Right kidney (tissue), 9 donors: ENCODE measurements around the gene GSX2.
"Not testable (repeated sequence)": the region's sequence is repeated elsewhere in the genome, so short reads cannot be mapped to it uniquely, and the experiment has no call there.

Experiments
- DNase-seq: peaks from one replicate; pipeline ENCODE4 v3.0.0-alpha.2; 2016
- long read RNA-seq, 8 donors: transcript quantifications; one replicate each; lab custom pipeline, GENCODE V29; 2026

The GSX2 gene
- long read RNA-seq, donor 1: 0 reads
- long read RNA-seq, donor 2: 0 reads
- long read RNA-seq, donor 3: 0 reads
- long read RNA-seq, donor 4: 0 reads
- long read RNA-seq, donor 5: 0 reads
- long read RNA-seq, donor 6: 0 reads
- long read RNA-seq, donor 7: 0 reads
- long read RNA-seq, donor 8: 0 reads

DNA sequence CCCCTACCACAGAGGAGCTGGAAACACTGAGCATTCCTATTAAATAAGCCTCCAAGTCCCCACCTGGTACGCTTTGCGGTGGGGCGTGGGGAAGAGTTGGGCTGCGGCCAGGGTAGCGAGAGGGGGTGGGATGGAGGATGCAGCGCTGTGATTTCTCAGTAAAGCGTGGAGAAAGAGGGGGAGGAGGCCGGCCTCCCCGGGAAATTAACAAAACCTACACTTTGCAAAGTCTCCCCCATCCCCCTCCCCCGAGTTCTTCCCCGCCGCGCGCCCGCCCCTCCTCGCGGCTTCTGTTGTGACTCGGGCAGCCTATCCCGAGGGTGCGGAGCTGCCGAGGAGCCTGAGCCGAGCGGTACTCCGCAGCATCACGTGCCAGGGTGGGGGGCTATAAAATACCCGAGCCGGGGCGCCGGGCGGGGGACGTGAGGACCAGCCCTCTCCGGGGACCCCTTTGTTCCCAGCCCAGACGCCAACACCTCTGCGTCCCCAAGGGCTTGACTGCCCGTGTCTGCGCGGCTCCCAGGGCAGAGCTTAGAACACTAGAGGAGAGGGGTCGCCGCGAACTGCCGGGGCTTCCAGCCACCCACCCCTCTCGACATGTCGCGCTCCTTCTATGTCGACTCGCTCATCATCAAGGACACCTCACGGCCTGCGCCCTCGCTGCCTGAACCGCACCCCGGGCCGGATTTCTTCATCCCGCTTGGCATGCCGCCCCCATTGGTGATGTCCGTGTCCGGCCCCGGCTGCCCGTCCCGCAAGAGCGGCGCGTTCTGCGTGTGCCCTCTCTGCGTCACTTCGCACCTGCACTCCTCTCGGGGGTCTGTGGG lies at the start of gene GSX2:
Gene GSX2 (plus strand): TSS at position 416 of the 827 bp plus-strand sequence. CDS start 182 bp downstream, at position 598.
- peak; percentile 53 for DNase-seq

DNA sequence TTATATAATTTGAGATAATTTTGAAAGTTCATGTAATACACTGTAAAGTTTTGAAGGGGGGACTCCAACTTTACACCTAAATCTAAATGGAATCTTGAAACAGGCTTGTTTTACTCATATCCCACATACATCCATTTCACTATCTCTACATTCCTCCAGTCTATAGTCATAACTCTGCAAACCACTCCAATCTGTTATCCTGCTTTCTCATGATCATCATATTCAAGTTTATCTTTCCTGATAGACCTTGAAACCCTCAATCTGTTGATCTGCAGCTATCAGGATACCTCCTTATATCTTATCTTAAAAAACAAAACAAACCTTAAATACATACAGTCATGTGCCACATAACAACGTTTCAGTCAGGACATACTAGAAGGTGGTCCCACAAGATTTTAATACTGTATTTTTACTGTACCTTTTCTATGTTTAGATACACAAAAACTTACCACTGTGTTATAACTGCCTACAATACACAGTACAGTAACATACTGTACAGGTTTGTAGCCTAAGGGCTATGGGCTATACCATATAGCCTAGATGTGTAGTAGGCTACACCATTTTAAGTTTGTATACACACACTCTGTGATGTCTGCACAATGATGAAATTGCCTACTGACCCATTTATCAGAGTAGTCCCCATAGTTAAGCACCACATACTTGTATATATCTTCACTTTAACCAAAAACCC lies 49.6 kb upstream of the GSX2 start:
- no peak for DNase-seq

DNA sequence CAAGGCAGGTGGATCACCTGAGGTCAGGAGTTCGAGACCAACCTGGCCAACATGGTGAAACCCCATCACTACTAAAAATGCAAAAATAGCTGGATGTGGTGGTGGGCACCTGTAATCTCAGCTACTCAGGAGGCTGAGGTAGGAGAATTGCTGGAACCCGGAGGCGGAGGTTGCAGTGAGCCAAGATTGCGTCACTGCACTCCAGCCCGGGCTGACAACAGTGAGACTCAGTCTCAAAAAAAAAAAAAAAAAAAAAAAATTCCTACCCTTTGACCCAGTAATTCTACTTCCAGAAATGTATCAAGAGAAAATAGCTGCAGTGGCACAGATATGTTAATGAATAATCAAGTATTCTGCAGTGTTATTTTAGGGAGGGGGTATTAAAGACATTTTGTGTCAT lies 46.6 kb upstream of the GSX2 start:
- not testable (repeated sequence) for DNase-seq

DNA sequence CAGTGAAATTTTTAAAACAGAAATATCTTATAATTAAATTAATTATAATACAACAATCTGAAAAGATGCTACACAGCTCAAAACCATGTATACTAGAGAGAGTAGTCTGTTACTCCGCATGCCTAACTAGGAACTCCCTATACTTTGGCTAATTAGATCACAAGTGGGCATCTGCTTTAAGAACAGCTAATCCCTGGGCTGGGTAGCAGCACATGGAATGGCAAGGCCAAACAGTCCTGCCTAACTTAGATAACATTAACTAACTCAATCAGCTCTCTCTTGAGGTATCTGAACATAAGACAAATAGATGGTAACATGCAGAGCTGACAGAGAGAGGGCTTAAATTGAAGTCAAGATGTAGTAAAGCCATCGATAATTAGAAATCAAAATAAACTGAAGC lies 45.5 kb upstream of the GSX2 start:
- DNase-seq: no peak

DNA sequence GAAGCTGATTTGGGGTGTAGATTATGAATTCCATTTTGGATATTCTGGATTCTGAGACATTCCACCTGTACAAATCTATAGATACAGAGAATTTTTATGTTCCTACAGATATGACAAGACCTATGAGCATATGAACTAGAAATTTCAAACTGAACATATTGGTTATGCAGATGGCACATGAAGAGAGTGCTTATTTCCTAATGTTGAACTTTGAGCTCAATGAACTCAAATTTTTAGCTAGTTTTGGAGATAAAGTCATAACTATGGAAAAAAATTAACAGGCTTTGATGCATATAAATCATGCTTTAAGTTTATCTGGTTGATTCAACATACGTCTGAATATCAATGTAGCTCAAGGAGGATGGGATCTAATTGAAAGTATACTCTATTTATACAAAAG lies 44.5 kb upstream of the GSX2 start:
- DNase-seq: no peak

DNA sequence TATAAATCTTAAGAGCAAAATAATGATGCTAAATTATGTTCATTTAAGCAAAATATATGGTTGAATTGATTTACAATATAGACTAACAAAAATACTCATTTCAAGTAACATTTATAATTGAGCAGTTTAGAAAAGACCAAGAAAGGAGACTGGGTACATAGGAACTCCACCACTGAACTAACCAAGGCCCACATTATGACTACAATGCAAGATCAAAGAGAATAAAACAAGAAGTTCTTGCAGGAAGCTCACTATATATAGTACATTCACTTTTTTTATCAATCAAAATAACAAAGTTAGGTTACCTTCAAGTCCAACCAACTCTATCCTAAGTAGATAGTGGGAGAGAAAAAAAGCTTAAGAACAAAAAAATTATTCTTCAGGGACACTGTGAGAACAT lies 43.6 kb upstream of the GSX2 start:
- no peak for DNase-seq

DNA sequence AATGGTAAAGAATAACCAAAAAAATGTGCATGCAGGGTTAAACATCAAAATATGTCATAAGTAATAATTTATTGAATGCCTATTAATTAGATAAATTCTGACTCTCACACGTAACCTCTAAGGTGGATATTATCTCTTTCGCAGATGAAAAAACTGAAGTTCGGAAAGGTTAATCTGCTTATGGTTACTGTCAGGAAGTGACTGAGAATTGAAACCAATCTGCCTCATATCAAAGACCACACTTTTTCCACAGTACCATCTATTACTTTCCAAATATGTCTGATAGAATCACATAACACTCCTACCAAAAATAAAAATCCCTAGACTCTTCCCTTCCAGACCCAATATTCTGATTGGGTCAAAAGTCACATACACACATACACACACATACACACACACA lies 41.8 kb upstream of the GSX2 start:
- no peak for DNase-seq

DNA sequence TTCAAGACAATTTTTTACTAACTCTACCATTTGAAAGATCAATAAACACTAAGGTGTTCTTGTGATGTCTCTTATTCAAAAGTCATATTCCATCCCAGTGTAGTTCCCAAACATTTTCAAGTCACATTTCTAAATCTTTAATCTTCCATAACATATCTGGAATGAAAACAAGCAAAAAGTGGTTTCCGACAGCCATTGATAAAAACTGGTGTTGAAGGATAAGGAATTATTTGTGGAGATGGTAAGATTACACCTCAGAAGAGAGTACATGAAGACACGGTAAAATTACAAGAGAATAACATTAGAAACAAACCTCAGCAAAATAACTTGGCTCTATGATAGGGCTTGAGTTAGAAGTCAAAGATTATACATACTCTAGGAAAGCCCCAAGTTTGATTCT lies 39.8 kb upstream of the GSX2 start:
- no peak for DNase-seq

DNA sequence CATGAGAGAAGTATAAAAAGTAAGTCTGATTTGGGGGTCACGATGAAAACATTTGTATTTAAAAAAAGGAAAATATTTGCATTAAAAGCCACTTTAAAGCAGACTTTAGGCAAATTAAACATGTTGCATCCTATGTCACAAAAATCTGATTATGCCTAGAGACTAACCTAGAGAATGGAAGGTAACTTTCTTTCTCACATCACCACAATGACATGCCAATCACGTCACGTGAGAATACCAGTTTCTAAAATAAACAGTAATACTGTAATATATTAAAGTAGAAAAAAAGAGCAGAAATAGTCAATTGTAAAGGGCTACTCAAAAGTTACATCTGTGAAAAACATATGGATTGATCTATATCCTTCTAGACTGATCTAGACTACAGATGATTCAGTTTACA lies 38.9 kb upstream of the GSX2 start:
- DNase-seq: no peak

DNA sequence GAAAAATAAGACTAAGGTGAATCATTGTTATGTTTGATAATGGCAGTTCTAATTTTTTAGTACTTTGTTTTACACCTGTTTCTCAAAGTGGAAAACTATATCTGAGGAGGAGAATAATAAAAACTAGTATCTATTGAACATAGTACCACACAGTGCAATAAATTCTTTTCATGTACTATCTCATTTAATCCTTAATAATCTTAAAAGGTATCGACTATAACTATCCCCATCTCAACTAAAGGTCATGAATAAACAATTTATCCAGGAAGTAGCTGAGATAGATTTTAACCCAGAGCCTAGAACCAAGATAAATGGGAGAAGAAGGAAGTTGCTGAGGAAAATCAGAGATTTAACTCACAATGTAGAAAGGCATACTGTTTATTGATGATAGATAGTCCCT lies 38.1 kb upstream of the GSX2 start:
- no peak for DNase-seq

DNA sequence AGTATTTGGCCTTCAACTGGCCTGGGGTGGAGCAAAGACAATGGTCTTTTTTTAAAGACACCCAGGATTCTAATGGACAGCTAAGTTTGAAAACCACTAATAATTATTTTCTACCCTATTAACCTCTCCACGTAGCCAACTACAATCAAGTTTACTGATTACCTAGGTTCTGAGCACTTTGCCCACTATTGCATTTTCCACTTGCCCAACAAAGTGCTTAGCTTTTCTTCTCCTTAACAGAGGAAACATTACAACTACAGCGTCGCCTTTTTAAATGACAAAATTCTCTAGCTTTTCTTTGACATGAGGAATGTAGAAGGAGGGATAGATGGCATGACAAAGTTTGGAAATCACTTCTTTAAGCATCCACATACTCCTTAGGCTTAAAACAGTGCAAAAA lies 37.6 kb upstream of the GSX2 start:
- DNase-seq: no peak

DNA sequence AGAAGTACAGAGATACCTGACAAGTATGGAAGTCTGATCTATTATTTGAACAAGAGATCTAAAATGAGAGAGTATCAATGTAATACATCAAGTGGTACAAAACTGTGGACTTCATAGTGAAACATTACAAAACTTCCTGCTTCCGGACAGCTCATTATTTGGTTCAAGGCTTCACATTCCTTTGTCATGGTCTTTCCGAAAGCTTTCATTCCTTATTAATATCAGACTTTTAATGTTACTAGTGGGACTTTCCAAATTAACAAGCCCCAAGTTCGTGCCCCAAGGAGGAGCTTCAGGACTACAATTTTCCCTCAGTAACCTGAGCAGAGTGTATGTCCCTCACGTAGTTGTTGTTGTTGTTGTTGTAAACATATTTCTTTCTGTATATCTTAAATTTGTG lies 36.7 kb upstream of the GSX2 start:
- DNase-seq: peak; percentile 30

DNA sequence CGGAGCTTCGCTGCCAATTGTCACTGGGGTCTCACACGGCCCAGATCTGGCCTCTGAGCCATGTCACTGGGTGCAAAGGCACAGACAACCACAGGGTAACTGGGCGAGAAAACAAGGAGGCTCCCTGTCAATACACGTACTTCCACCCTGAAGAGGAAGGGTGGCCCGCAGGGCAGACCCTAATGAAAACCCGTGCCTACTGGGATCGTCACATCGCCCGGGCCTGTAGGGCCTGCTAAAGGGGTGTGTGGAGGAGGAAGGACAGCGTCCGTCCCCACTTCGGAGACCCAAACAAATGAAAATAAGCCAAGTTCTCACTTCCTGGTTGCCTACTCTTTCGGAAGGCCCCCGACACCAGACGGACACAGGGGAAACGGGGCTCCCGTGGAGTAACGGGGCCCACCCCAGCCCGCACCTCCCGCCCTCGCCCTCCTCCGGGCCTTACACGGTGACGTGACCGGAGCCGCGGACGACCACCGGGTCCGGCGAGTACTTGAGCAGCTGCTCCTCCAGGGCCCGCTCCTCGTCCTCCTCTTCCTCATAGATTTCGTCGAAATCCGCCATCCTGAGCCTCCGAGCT lies 36.1 kb upstream of the GSX2 start:
- DNase-seq: peak; percentile 79

DNA sequence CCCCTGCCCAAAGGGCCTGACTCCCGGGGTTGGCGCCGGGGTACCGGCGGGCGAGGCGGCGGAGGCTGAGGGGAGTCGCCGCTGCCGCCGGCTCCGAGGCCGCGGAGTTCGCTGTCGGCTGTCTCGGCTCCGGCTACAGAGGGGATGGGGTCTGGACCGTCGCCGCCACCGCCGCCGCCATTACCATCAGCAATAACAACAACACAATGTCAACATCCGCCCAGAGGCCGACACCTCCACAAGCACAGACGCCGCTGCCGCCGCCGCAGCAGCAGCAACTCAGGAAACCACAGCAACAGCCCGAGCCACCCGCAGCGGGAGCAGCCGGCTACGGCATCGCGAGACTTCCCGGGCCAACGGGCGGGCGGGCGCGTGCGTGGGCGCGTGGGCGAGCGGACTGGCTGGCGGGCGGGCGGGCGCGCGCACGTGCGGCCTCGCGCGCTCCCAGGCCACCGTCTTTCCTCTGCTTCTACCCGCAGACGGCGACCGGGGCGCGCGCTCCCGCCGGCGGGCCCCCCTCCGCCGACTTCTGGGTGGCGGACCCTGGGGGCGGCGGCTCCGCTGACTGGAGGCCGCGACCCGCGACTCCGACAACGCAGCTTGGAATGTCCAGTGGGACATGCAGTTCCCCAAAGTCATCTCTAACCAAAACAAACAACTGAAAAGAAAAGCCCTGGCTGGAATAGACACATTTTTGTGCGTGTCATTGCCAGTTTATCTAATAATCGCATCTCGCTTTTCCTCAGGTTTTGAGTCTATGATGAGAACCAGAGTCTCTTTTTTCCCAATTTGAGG lies 35.4 kb upstream of the GSX2 start, which contains the start of gene CHIC2:
Gene CHIC2 (minus strand): TSS at position 289 of the 795 bp plus-strand sequence. CDS start 305 bp downstream, outside the sequence.
- DNase-seq: peak; percentile 91

DNA sequence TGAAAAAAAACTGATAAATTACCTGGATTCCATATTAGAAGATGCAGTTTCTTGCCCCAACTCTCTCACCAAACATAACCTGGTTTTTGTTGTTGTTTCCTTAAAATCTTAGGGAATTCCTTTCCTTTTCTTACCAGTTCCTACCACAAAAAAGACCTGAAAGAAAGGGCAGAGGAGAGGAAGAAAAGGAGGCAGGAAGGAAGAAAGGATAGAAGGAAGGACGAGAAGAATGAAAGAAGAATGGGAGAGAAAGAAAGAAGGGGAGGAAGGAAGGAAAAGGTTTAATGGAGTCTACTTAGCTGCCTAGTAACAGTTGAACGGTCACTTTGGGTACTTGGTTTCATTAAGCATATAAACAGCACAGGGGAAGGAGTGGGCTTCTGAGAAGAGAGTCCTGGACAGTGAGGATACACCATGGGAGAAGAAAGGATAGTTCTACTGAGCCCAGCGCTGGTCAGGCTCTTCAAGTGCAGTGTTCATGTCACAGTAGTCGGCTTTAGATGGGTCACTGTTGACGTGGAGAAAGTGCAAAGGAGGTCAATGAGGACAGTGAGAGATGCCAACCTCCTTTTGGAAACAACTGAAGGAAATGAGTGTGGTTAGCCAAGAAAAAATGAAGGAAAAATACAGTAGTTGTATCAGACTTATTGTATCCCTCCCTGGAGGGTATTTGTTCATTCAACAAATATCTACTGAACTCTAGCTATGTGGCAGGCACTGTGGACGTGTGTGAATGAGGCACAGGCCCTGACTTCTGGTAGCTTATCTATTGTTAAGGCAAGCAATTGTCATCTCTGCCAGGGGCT lies 34.5 kb upstream of the GSX2 start:
- DNase-seq: peak; percentile 12

DNA sequence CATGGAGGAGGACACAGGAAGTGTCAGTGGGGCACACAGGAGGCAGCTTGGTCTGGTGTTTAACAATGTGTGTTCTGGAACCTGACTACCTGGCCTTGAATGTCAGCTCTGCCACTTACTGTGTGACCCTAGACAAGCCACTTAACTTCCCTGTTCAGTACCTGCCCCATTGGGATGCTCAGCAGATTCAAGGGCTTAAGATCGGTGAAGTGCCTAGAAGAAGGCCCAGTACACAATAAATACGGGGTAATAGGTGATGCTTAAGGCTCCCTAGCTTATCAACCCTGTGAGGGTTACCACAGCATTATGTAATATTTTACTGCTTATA lies 33.9 kb upstream of the GSX2 start:
- DNase-seq: no peak

DNA sequence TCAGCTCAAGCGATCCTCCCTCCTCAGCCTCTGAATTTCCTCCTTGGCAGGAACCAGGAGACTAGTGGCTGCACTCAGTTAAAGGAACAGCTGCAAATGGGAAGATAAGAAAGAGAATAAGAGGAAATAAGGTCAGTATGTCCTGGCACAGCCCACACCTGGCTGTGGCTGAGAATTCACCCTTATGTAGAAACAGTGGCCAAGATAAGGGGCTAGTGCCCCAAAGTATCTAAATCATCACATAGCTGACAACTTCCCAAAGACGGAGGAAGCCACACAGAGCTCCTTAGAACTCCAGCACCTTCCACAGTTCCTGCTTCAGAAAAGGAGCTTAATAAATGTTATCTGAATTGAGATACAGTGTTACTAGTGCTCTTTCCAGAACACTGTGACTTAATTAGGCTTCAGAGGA lies 33.2 kb upstream of the GSX2 start:
- no peak for DNase-seq

DNA sequence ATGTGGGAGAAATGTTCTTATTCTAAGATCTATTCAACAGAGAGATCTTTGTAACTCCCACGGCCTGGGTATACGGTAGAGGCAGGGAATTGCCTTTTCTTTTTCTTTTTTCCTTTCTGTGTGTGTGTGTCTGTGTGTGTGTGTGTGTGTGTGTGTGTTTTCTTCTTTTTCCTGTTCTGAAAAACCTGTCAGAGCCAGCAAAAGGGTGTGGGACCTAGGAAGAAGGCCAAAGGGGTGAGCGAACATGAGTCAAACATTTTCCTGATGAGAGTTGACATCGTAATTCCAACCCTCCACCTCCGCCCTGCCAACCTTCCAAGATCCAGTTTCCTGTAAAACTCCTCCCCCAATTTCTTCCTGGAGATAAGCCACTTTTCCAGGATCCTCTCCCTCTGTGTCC lies 32.8 kb upstream of the GSX2 start:
- no peak for DNase-seq

DNA sequence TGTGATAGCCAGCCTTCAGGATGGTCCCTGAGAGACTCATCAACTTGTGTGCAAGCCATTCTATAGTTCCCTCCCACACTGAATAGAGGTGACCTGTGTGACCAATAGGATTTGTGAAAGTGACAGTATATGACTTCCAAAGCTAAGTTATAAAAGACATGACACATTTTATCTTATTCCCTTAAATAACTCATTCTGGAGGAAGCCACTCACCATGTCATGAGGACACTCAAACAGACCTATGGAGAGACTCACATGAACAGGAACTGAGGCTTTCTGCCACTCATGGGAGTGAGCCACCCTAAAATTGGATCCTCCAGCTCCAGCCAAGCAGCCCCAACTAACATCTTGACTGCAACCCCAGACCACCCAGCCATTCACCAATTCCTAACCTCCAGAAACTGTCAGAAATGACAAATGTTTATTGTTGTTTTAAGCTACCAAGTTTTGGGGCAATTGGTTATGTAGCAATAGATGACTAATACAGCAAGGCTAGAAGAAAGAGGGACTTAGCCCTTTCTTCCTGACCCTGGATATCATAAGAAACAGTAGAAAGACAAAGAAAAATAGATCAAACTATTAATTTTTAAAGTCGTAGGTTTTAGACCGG lies 26.6 kb upstream of the GSX2 start:
- no peak for DNase-seq

DNA sequence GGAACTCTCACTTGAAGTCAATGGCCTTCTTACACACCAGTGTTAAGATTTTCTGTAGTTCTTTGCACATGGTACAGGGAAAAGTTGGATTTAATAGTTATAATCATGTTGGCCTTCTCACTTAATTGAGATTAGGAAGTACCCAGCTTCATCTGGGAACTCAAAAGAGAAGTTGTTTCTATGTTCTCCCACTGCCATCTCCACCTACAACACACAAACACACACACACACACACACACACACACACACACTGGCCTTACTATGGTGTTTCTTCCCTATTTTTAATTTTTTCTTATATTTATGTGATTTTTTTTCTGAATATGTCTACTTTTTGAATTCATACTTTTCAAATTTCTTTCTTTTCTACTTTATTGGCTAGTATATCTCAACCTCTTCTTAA lies 25.6 kb upstream of the GSX2 start:
- DNase-seq: no peak

DNA sequence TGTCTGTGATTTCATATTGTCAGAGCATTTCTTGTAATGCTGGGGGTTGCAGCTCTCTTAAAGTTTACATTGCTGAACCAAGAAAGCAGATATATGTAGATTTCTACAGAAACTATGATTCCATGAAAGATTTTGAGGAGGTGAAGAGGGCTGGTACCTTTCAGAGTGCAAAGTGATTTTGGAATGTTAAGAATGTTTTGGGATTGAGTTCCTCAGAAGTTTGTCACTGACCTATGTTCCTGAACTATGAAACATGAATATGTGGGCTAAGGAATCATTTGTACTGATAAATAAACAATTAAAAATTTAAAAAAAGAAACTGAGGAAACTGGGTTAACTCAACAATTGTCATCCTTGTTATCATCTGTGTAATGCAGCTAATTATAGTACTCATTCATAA lies 23.3 kb upstream of the GSX2 start:
- no peak for DNase-seq
